ENCODE data around the gene PHOX2A.

Gene PHOX2A

DNA sequence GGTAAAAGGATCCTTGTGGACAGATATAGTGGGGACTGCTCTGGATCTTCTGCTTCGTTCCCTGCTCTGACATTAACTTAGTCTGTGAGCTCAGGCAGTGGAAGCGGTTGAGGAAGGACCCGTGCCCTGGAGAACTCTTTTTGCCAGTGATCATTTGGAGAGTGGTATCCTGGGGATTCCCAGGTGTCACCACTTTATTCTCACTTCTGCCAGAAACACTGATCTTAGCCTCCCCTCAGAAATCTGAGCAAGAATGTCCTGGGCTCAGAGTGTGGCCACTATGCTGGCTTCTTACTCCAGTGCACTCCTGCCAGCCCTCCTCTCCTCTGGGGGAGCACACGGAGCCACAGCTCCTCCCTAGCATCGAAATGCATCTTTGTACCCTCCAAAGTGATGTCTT is 7.6 kb upstream of the PHOX2A start:
- H3K4me3 ChIP-seq (replicated peaks; ENCODE audit: insufficient read depth, low read length): no peak overlapping the region
- H3K27me3 ChIP-seq (ENCODE audit: insufficient read depth, poor library complexity, severe bottlenecking): peaks cover 9% of the 10 kb centered on the region

GRCh38 chr11:72250661-72251464 is 6.9 kb upstream of the PHOX2A start:
- no peak for DNase-seq (ENCODE audit: low read depth in 1 of 2, low spot score in 1 of 2)
- H3K27ac ChIP-seq (replicated peaks): no peak overlapping the region
- H3K27me3 ChIP-seq (ENCODE audit: insufficient read depth, poor library complexity, severe bottlenecking): peaks cover 14% of the 10 kb centered on the region
- TF ChIP-seq, protein P1, sequence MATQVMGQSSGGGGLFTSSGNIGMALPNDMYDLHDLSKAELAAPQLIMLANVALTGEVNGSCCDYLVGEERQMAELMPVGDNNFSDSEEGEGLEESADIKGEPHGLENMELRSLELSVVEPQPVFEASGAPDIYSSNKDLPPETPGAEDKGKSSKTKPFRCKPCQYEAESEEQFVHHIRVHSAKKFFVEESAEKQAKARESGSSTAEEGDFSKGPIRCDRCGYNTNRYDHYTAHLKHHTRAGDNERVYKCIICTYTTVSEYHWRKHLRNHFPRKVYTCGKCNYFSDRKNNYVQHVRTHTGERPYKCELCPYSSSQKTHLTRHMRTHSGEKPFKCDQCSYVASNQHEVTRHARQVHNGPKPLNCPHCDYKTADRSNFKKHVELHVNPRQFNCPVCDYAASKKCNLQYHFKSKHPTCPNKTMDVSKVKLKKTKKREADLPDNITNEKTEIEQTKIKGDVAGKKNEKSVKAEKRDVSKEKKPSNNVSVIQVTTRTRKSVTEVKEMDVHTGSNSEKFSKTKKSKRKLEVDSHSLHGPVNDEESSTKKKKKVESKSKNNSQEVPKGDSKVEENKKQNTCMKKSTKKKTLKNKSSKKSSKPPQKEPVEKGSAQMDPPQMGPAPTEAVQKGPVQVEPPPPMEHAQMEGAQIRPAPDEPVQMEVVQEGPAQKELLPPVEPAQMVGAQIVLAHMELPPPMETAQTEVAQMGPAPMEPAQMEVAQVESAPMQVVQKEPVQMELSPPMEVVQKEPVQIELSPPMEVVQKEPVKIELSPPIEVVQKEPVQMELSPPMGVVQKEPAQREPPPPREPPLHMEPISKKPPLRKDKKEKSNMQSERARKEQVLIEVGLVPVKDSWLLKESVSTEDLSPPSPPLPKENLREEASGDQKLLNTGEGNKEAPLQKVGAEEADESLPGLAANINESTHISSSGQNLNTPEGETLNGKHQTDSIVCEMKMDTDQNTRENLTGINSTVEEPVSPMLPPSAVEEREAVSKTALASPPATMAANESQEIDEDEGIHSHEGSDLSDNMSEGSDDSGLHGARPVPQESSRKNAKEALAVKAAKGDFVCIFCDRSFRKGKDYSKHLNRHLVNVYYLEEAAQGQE (IDR thresholded peaks at IDR 0.05; ENCODE audit: insufficient replicate concordance, low read depth): no peak
- TF ChIP-seq SPI1 (IDR thresholded peaks at IDR 0.05; ENCODE audit: borderline replicate concordance, low read depth) (no peak), GABPA (IDR thresholded peaks at IDR 0.05; ENCODE audit: low read depth) (no peak), POLR2AphosphoS5 (IDR thresholded peaks at IDR 0.05; ENCODE audit: low read depth) (no peak)
- TF ChIP-seq, protein P2, sequence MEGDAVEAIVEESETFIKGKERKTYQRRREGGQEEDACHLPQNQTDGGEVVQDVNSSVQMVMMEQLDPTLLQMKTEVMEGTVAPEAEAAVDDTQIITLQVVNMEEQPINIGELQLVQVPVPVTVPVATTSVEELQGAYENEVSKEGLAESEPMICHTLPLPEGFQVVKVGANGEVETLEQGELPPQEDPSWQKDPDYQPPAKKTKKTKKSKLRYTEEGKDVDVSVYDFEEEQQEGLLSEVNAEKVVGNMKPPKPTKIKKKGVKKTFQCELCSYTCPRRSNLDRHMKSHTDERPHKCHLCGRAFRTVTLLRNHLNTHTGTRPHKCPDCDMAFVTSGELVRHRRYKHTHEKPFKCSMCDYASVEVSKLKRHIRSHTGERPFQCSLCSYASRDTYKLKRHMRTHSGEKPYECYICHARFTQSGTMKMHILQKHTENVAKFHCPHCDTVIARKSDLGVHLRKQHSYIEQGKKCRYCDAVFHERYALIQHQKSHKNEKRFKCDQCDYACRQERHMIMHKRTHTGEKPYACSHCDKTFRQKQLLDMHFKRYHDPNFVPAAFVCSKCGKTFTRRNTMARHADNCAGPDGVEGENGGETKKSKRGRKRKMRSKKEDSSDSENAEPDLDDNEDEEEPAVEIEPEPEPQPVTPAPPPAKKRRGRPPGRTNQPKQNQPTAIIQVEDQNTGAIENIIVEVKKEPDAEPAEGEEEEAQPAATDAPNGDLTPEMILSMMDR (IDR thresholded peaks at IDR 0.05; ENCODE audit: insufficient read depth, low read length): no peak
- H3K4me3 ChIP-seq (replicated peaks; ENCODE audit: insufficient read depth, low read length): no peak overlapping the region

More for the DNA sequence above, 7.6 kb upstream of the PHOX2A start:
- DNase-seq (ENCODE audit: low read depth in 1 of 2, low spot score in 1 of 2): no peak
- TF ChIP-seq, protein P2 (IDR thresholded peaks at IDR 0.05; ENCODE audit: insufficient read depth, low read length): no peak
- TF ChIP-seq SPI1 (IDR thresholded peaks at IDR 0.05; ENCODE audit: borderline replicate concordance, low read depth): no peak
- TF ChIP-seq POLR2AphosphoS5 (IDR thresholded peaks at IDR 0.05; ENCODE audit: low read depth): no peak
- TF ChIP-seq GABPA (IDR thresholded peaks at IDR 0.05; ENCODE audit: low read depth): no peak
- TF ChIP-seq, protein P1 (IDR thresholded peaks at IDR 0.05; ENCODE audit: insufficient replicate concordance, low read depth): no peak
- H3K27ac ChIP-seq (replicated peaks): no peak overlapping the region

- TF ChIP-seq POLR2AphosphoS5 (IDR thresholded peaks at IDR 0.05; ENCODE audit: low read depth) (no peak), SPI1 (IDR thresholded peaks at IDR 0.05; ENCODE audit: borderline replicate concordance, low read depth) (no peak)
- TF ChIP-seq, protein P2 (IDR thresholded peaks at IDR 0.05; ENCODE audit: insufficient read depth, low read length): no peak
- no peak overlapping the region for H3K27ac ChIP-seq (replicated peaks)
- no peak overlapping the region for H3K4me3 ChIP-seq (replicated peaks; ENCODE audit: insufficient read depth, low read length)
- H3K27me3 ChIP-seq (ENCODE audit: insufficient read depth, poor library complexity, severe bottlenecking): peaks cover 22% of the 10 kb centered on the region
- no peak for DNase-seq (ENCODE audit: low read depth in 1 of 2, low spot score in 1 of 2)
Measured at GRCh38 chr11:72249961-72250360, 6.0 kb upstream of the PHOX2A start.
